ENCODE results near the gene MAP1B.

DNA sequence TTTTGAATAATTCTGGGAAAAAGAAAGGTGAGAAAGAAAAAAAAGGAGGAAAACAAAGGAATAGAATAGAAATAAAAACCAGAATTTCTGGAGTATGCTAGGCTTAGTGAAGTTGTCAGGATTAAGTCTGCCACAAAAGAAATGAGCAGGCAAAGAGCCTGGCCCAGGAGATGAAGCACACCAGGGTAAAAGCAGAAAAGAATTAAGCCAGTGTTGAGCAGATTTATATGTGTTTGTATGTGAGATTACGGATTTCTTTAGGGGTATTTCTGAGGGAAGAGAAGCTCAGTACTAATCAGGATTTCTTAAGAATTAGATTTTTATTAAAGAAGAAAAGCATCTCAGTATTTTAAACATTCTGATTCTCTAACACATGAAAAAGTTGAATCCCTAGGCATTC, 138.3 kb downstream of the MAP1B start:
- TF ChIP-seq CTCF (IDR thresholded peaks at IDR 0.05) (no peak), POLR2AphosphoS5 (IDR thresholded peaks at IDR 0.05) (no peak), POLR2A (IDR thresholded peaks at IDR 0.05) (no peak), EP300 (IDR thresholded peaks at IDR 0.05; ENCODE audit: low read depth) (no peak)

Data from transverse colon (tissue), 4 donors.